NOMO-1 treated with DMSO at 0.1 percent for 48 hours (cell line): ENCODE data around the gene SPIB.
"Not testable (repeated sequence)": the region's sequence is repeated elsewhere in the genome, so short reads cannot be mapped to it uniquely, and the experiment has no call there.

Source experiments
- DNase-seq: peaks from one replicate; lab custom pipeline; 2025; ENCODE audit not compliant: unreplicated experiment; lab: John Stamatoyannopoulos, UW

SPIB gene

GRCh38 chr19:50418176-50419021, at the start of gene SPIB:
TSS of gene SPIB (plus strand) at chr19:50418938. CDS start at chr19:50418963, 25 bp downstream.
- no peak for DNase-seq

GRCh38 chr19:50371914-50372475, 46.7 kb upstream of the SPIB start:
- peak; percentile 80 for DNase-seq

- peak; percentile 93 for DNase-seq
Observed at GRCh38 chr19:50376166-50377050, 42.3 kb upstream of the SPIB start, which contains the start of gene NR1H2. TSS of gene NR1H2 (plus strand) at chr19:50376457. CDS start at chr19:50377606, 1,149 bp downstream.

GRCh38 chr19:50377051-50377461, 41.7 kb upstream of the SPIB start:
- DNase-seq = peak; percentile 33

GRCh38 chr19:50377517-50377916, 41.2 kb upstream of the SPIB start:
- no peak for DNase-seq

- no peak for DNase-seq
Observed at GRCh38 chr19:50378169-50378862, 40.4 kb upstream of the SPIB start.

GRCh38 chr19:50378863-50379236, 39.9 kb upstream of the SPIB start:
- no peak for DNase-seq

- no peak for DNase-seq
Observed at GRCh38 chr19:50379602-50380001, 39.1 kb upstream of the SPIB start.

GRCh38 chr19:50380137-50380536, 38.6 kb upstream of the SPIB start:
- DNase-seq = no peak

GRCh38 chr19:50380751-50381151, 38.0 kb upstream of the SPIB start:
- no peak for DNase-seq

GRCh38 chr19:50381881-50382729, 36.6 kb upstream of the SPIB start:
- DNase-seq = no peak

GRCh38 chr19:50383001-50383851, 35.5 kb upstream of the SPIB start:
- no peak for DNase-seq

GRCh38 chr19:50383852-50384684, 34.7 kb upstream of the SPIB start, which contains the start of gene POLD1:
TSS of gene POLD1 (plus strand) at chr19:50384347. CDS start at chr19:50398852, 14,505 bp downstream.
- peak; percentile 99 for DNase-seq

- DNase-seq = peak; percentile 19
Observed at GRCh38 chr19:50384685-50385535, 33.8 kb upstream of the SPIB start.

- DNase-seq = peak; percentile 71
Observed at GRCh38 chr19:50387176-50387867, 31.4 kb upstream of the SPIB start.

- DNase-seq = no peak
Observed at GRCh38 chr19:50387868-50388245, 30.9 kb upstream of the SPIB start.

- not testable (repeated sequence) for DNase-seq
Observed at GRCh38 chr19:50390295-50390694, 28.4 kb upstream of the SPIB start.
